ENCODE measurements around the gene MUTYH.

The MUTYH gene

GRCh38 chr1:45348609-45348965 lies 8.3 kb upstream of the MUTYH start:
- no peak for DNase-seq

- DNase-seq: no peak
Observed at GRCh38 chr1:45348020-45348419, 7.8 kb upstream of the MUTYH start.

GRCh38 chr1:45346473-45346872 lies 6.2 kb upstream of the MUTYH start:
- no peak for DNase-seq

GRCh38 chr1:45345014-45345413 lies 4.8 kb upstream of the MUTYH start:
- DNase-seq: no peak

GRCh38 chr1:45344499-45344898 lies 4.3 kb upstream of the MUTYH start:
- no peak for DNase-seq

- no peak for DNase-seq
Observed at GRCh38 chr1:45340816-45341466, 701 bp upstream of the MUTYH start.

GRCh38 chr1:45337630-45338325 lies 2.5 kb downstream of the MUTYH start:
- no peak for DNase-seq

GRCh38 chr1:45335855-45336324 lies 4.3 kb downstream of the MUTYH start:
- no peak for DNase-seq

- no peak for DNase-seq
Observed at GRCh38 chr1:45334308-45335245, 5.7 kb downstream of the MUTYH start.

- DNase-seq: no peak
Observed at GRCh38 chr1:45332346-45332720, 7.9 kb downstream of the MUTYH start.

GRCh38 chr1:45331436-45332345 lies 8.5 kb downstream of the MUTYH start:
- no peak for DNase-seq

GRCh38 chr1:45329445-45329844 lies 10.8 kb downstream of the MUTYH start:
- no peak for DNase-seq

GRCh38 chr1:45328680-45329079 lies 11.6 kb downstream of the MUTYH start:
- no peak for DNase-seq

GRCh38 chr1:45327644-45328515 lies 12.4 kb downstream of the MUTYH start:
- DNase-seq: no peak

- peak; percentile 42 for DNase-seq
Observed at GRCh38 chr1:45326627-45327623, 13.3 kb downstream of the MUTYH start, which contains the start of gene HPDL. HPDL (plus strand) TSS chr1:45326895; CDS start chr1:45327149, 254 bp downstream.

- no peak for DNase-seq
Observed at GRCh38 chr1:45325851-45326506, 14.3 kb downstream of the MUTYH start.

- DNase-seq: no peak
Observed at GRCh38 chr1:45322486-45323040, 17.7 kb downstream of the MUTYH start.

GRCh38 chr1:45321444-45321843 lies 18.8 kb downstream of the MUTYH start:
- no peak for DNase-seq

- DNase-seq: no peak
Observed at GRCh38 chr1:45319761-45320160, 20.5 kb downstream of the MUTYH start.

Data from activated CD4-positive, alpha-beta T cell treated with anti-CD3 and anti-CD28 coated beads for 1 hour (primary cell).